Smooth muscle cell of trachea (primary cell): ENCODE results near the gene OR5B12. TPM values are rescaled to one million over a fixed set of nuclear protein-coding genes. Genes with fewer than 3 reads are reported as not detected.

Source experiments
- total RNA-seq: library from RNA; depleted of rRNA; stranded (reverse); fragments of >200 nt; gene quantifications from 2 replicates; pipeline ENCODE4 v1.2.1, GENCODE V29; 2014

The OR5B12 gene
- not detected in 2 replicates for total RNA-seq

DNA sequence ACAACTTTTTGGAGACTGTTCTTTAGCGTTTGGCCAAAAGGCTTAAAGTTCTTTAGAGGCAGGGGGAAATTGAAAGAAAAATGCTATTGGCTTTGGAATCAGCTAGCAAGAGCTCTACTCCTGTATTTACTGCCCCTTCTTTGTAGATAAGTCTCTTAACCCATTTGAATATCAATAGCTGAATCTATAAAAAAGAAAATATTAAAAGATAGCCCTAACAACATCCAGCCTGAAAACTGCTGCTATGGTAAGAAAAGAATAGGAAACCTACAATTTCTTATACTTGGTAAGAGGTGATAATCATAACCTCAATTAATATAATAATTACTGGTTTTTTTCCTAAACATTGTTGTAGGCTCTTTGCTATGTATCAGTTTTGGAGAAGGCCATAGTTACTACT, at the start of gene OR5B12:
Gene OR5B12 (minus strand): TSS at position 101 of the 400 bp plus-strand sequence. CDS start 2,085 bp downstream, outside the sequence.

GRCh38 chr11:58428021-58428420, 14.0 kb downstream of the OR5B12 start, which contains the start of gene OR5B2:
OR5B2 (minus strand) TSS chr11:58428121; CDS start chr11:58423261, 4,860 bp downstream.

DNA sequence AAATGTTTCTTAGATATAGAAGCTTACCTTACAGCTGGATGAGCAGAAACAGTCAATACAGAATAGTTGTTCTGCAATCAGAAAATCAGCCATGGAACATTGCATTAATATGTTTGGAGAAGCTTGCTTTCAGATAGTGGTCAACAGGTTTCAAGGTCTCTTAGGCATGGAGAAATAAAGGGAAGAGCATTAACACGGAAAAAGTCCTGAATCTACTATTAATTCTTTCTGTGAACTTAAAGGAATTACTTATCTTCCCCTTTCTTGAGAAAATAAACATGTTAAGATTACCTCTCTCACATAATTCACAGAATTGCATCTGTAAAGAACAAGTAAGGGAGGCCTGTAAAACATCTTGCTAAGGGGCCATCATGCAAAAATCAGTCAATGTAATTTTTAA, 35.3 kb downstream of the OR5B12 start, which contains the start of gene OR5B3:
Gene OR5B3 (minus strand): TSS at position 101 of the 400 bp plus-strand sequence. CDS start 3,465 bp downstream, outside the sequence.

Other genes starting within 250 kb of the OR5B12 start
- not detected in 2 replicates for gene OR1S2, start 238.1 kb downstream of the OR5B12 start, total RNA-seq
- not detected in 2 replicates for gene OR1S1, start 229.5 kb downstream of the OR5B12 start, total RNA-seq
- not detected in 2 replicates for gene OR10Q1, start 213.3 kb downstream of the OR5B12 start, total RNA-seq
- gene OR10W1, start 174.0 kb downstream of the OR5B12 start, total RNA-seq, result not detected in 2 replicates
- not detected in 2 replicates for gene OR5B17, start 83.2 kb downstream of the OR5B12 start, total RNA-seq
- not detected in 2 replicates for gene OR5B3, start 35.4 kb downstream of the OR5B12 start, total RNA-seq
- gene OR5B2, start 14.1 kb downstream of the OR5B12 start, total RNA-seq, result not detected in 2 replicates
- not detected in 2 replicates for gene OR5B21, start 65.9 kb upstream of the OR5B12 start, total RNA-seq
- 7.9 and 12.7 TPM in 2 replicates for gene LPXN, start 133.6 kb upstream of the OR5B12 start, total RNA-seq
- gene ZFP91, start 136.8 kb upstream of the OR5B12 start, total RNA-seq, result 32.3 and 54.4 TPM in 2 replicates
- gene CNTF, start 180.4 kb upstream of the OR5B12 start, total RNA-seq, result 1.5 and 2.0 TPM in 2 replicates